Neural progenitor cell (in vitro differentiated cells): ENCODE data around the gene PPP3R1. TPM values are rescaled to one million over a fixed set of nuclear protein-coding genes. Genes with fewer than 3 reads are reported as not detected.

Experiments used
- DNase-seq: peaks from one replicate; pipeline ENCODE4 v3.0.0-alpha.2; 2016; ENCODE audit warnings: low spot score
- H2AFZ ChIP-seq: fragments of 200-600 bp; sonication (generic); replicated peaks from 2 replicates; pipeline ENCODE4 v1.6.1; 2016; ENCODE audit warnings: antibody characterized with exemption
- H3F3A ChIP-seq: fragments of 200-600 bp; sonication (generic); 2 replicates; pipeline ENCODE4 v1.6.1; 2016; ENCODE audit warnings: antibody characterized with exemption, low read depth
- H3K27ac ChIP-seq: fragments of 200-600 bp; sonication (generic); 2 replicates; pipeline ENCODE4 v1.5.1; 2016; ENCODE audit warnings: mild to moderate bottlenecking
- H3K27me3 ChIP-seq: fragments of 200-600 bp; sonication (generic); 2 replicates; pipeline ENCODE4 v1.6.1; 2016; ENCODE audit warnings: mild to moderate bottlenecking, moderate library complexity
- H3K36me3 ChIP-seq: fragments of 200-600 bp; sonication (generic); 2 replicates; pipeline ENCODE4 v1.5.1; 2016
- H3K4me1 ChIP-seq: fragments of 200-600 bp; sonication (generic); 2 replicates; pipeline ENCODE4 v1.6.1; 2016; ENCODE audit warnings: mixed run types
- H3K4me2 ChIP-seq: fragments of 200-600 bp; sonication (generic); 2 replicates; pipeline ENCODE4 v1.6.1; 2016
- H3K4me3 ChIP-seq: fragments of 200-600 bp; sonication (generic); 2 replicates; pipeline ENCODE4 v1.5.1; 2016
- H3K79me2 ChIP-seq: fragments of 200-600 bp; sonication (generic); 2 replicates; pipeline ENCODE4 v1.6.1; 2016; ENCODE audit warnings: low read depth
- H3K9ac ChIP-seq: fragments of 200-600 bp; sonication (generic); 2 replicates; pipeline ENCODE4 v1.6.1; 2016
- H3K9me3 ChIP-seq: fragments of 200-600 bp; sonication (generic); 2 replicates; pipeline ENCODE4 v1.5.1; 2016; ENCODE audit warnings: low read depth
- H4K20me1 ChIP-seq: fragments of 200-600 bp; sonication (generic); 2 replicates; pipeline ENCODE4 v1.6.1; 2016; ENCODE audit warnings: low read depth
- H3K27ac Mint-ChIP-seq: 3 replicates; pipeline ENCODE4 v1.8.0; 2021; ENCODE audit warnings: mixed read lengths
- H3K27me3 Mint-ChIP-seq: 2 replicates; pipeline ENCODE4 v1.8.0; 2022; ENCODE audit warnings: low read depth, mild to moderate bottlenecking, inconsistent platforms, moderate library complexity, mixed read lengths; ENCODE audit not compliant: insufficient read depth
- H3K36me3 Mint-ChIP-seq: 3 replicates; pipeline ENCODE4 v1.8.0; 2021; ENCODE audit warnings: mixed read lengths
- H3K4me1 Mint-ChIP-seq: 3 replicates; pipeline ENCODE4 v1.8.0; 2021; ENCODE audit warnings: mixed read lengths
- H3K4me3 Mint-ChIP-seq: 3 replicates; pipeline ENCODE4 v1.8.0; 2021; ENCODE audit warnings: mild to moderate bottlenecking, moderate library complexity, mixed read lengths
- H3K9me3 Mint-ChIP-seq: 3 replicates; pipeline ENCODE4 v1.8.0; 2020; ENCODE audit warnings: mixed read lengths
- EZH2 ChIP-seq: fragments of 200-600 bp; sonication (generic); IDR thresholded peaks from 2 replicates; pipeline ENCODE4 v1.6.1; 2017; ENCODE audit warnings: antibody characterized with exemption, mild to moderate bottlenecking, moderate library complexity
- EZH2phosphoT487 ChIP-seq: fragments of 200-600 bp; sonication (generic); IDR thresholded peaks from 2 replicates; pipeline ENCODE4 v1.6.1; 2017; ENCODE audit warnings: antibody characterized with exemption
- total RNA-seq: library from RNA; depleted of rRNA; stranded (reverse); fragments of >200 nt; gene quantifications from 2 replicates; pipeline ENCODE4 v1.2.3, GENCODE V29; 2015; ENCODE audit warnings: low replicate concordance
- TF ChIP-seq, protein P1 (sequence below): fragments of 200-600 bp; sonication (generic); IDR thresholded peaks from 2 replicates; pipeline ENCODE4 v1.5.1; 2017; ENCODE audit warnings: antibody characterized with exemption, mild to moderate bottlenecking

The PPP3R1 gene
- total RNA-seq, 1 donor from 2014 or later: 41.4 TPM

DNA sequence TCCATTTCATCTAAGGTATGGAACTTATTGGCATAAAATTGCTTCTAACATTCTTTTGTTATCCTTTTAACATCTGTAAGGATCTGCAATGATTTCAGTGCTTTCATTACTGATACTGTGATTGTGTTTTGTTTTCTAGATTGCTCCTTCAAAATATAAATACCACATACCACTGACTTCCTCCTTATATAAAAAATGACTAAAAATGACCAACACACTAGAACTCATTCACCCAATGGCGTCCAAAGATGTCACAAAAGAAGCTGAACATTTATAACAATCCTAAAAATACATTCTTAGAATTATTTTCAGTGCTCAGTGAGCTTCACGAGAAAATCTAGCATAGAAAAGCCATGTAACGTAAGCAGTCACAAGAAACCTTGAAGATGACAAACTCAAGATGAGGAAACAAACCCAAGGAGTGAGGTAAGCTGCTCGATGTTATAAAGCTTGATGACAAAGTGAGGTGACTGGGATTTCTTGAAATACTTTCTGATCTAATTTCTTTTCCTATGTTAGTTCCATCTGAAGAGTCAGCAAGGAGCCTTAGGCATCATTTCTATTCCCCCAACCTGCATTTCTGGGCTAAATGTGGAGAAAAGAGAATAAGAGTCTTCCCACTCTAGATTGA lies 52.1 kb downstream of the PPP3R1 start:
- peaks cover 9% of the 10 kb centered on the region for H3K36me3 Mint-ChIP-seq
- Histone ChIP-seq H3K9me3 (no peaks in the 10 kb centered on the region), H3K4me2 (no peak overlapping the region), H3K79me2 (peaks cover 98% of the 10 kb centered on the region), H3K27ac (peak overlapping the region; percentile 22), H3K4me1 (no peaks in the 10 kb centered on the region), H3K9ac (no peak overlapping the region), H3K36me3 (no peaks in the 10 kb centered on the region), H4K20me1 (peaks cover 78% of the 10 kb centered on the region), H3K4me3 (no peak overlapping the region), H2AFZ (no peak overlapping the region), H3K27me3 (no peaks in the 10 kb centered on the region), H3F3A (peaks cover 29% of the 10 kb centered on the region)
- H3K4me1 Mint-ChIP-seq: peaks cover 2% of the 10 kb centered on the region
- TF ChIP-seq, protein P1, sequence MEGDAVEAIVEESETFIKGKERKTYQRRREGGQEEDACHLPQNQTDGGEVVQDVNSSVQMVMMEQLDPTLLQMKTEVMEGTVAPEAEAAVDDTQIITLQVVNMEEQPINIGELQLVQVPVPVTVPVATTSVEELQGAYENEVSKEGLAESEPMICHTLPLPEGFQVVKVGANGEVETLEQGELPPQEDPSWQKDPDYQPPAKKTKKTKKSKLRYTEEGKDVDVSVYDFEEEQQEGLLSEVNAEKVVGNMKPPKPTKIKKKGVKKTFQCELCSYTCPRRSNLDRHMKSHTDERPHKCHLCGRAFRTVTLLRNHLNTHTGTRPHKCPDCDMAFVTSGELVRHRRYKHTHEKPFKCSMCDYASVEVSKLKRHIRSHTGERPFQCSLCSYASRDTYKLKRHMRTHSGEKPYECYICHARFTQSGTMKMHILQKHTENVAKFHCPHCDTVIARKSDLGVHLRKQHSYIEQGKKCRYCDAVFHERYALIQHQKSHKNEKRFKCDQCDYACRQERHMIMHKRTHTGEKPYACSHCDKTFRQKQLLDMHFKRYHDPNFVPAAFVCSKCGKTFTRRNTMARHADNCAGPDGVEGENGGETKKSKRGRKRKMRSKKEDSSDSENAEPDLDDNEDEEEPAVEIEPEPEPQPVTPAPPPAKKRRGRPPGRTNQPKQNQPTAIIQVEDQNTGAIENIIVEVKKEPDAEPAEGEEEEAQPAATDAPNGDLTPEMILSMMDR: no peak
- no peak for TF ChIP-seq EZH2phosphoT487
- no peak for TF ChIP-seq EZH2
- no peak overlapping the region for H3K27ac Mint-ChIP-seq
- no peaks in the 10 kb centered on the region for H3K9me3 Mint-ChIP-seq
- DNase-seq: no peak
- H3K4me3 Mint-ChIP-seq: no peak overlapping the region
- no peaks in the 10 kb centered on the region for H3K27me3 Mint-ChIP-seq

DNA sequence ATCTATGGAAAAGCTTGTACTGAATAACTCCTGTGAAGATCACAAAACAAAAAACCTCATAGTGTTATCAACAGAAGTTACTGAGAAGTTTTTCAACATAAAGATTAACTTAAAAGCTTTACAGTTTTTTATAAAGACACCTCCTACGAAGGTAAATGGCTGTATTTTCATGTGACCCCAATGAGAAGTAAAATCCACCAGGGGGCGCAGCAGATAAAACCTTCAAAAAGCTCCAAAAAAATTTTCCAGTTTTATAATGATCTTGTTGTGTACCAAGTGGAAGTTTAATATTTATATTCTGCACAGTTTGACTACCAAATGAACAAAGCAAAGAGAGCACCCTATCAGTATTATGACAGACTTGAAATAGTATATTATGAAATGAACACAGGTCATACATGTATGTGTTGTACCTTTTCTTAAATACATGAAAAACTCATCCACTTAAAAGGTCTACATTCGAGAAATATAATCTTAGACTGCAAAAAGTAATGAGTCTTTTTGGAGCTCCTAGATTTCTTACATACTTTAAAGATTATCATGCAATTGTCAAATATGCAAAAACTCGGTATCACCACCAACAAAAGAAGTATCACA lies 56.1 kb downstream of the PPP3R1 start:
- H3K4me1 Mint-ChIP-seq: no peaks in the 10 kb centered on the region
- H3K27ac Mint-ChIP-seq: no peak overlapping the region
- peaks cover 80% of the 10 kb centered on the region for H4K20me1 ChIP-seq
- H3K9ac ChIP-seq: no peak overlapping the region
- H3K4me2 ChIP-seq: no peak overlapping the region
- H2AFZ ChIP-seq: no peak overlapping the region
- peaks cover 3% of the 10 kb centered on the region for H3K36me3 Mint-ChIP-seq
- no peaks in the 10 kb centered on the region for H3K36me3 ChIP-seq
- H3F3A ChIP-seq: peaks cover 29% of the 10 kb centered on the region
- no peaks in the 10 kb centered on the region for H3K9me3 Mint-ChIP-seq
- peaks cover 99% of the 10 kb centered on the region for H3K79me2 ChIP-seq
- no peaks in the 10 kb centered on the region for H3K4me1 ChIP-seq
- H3K9me3 ChIP-seq: no peaks in the 10 kb centered on the region
- DNase-seq: peak; percentile 50
- H3K4me3 Mint-ChIP-seq: no peak overlapping the region
- H3K4me3 ChIP-seq: no peak overlapping the region
- H3K27me3 ChIP-seq: no peaks in the 10 kb centered on the region
- H3K27ac ChIP-seq: no peak overlapping the region
- H3K27me3 Mint-ChIP-seq: no peaks in the 10 kb centered on the region
- TF ChIP-seq, protein P1: peak; percentile 71
- TF ChIP-seq EZH2: no peak

DNA sequence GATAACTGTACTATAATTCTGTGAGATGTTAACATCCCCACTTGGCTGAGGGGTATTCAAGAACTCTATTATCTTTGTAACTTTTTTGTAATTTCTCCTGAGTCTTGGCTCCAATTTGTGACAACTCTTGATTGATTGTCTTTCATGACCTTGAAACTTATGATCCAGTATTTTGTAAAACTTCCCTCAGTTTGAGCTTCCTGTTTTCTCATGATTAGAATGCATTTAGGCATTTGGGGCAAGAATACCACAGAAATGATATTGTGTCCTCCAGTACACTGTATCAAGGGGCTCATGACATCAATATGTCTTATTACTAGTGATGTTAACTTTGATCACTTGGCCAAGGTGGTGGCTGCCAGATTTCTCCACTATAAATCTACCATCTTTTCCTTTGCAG lies 57.2 kb downstream of the PPP3R1 start:
- Histone ChIP-seq H3K4me2 (no peak overlapping the region), H3K27me3 (no peaks in the 10 kb centered on the region), H3K4me1 (no peaks in the 10 kb centered on the region), H3K9me3 (no peaks in the 10 kb centered on the region), H3K36me3 (no peaks in the 10 kb centered on the region), H3K79me2 (peaks cover 99% of the 10 kb centered on the region), H3F3A (peaks cover 25% of the 10 kb centered on the region), H2AFZ (no peak overlapping the region), H3K9ac (no peak overlapping the region), H4K20me1 (peaks cover 82% of the 10 kb centered on the region), H3K4me3 (no peak overlapping the region), H3K27ac (no peak overlapping the region)
- no peaks in the 10 kb centered on the region for H3K9me3 Mint-ChIP-seq
- H3K4me3 Mint-ChIP-seq: no peak overlapping the region
- no peak overlapping the region for H3K27ac Mint-ChIP-seq
- H3K27me3 Mint-ChIP-seq: no peaks in the 10 kb centered on the region
- H3K4me1 Mint-ChIP-seq: no peaks in the 10 kb centered on the region
- peaks cover 3% of the 10 kb centered on the region for H3K36me3 Mint-ChIP-seq
- DNase-seq: no peak
- TF ChIP-seq, protein P1: no peak
- TF ChIP-seq EZH2phosphoT487: no peak
- no peak for TF ChIP-seq EZH2
